Mesenchymal stem cell (in vitro differentiated cells and primary cell): ENCODE measurements around the gene HOXB7.

Experiments used
- DNase-seq: peaks from one replicate; pipeline ENCODE4 v3.0.0-alpha.2; 2013
- H2AFZ ChIP-seq: one replicate; pipeline ENCODE4 v1.6.1; 2013; ENCODE audit warnings: low read depth, mild to moderate bottlenecking, control low read depth, inconsistent platforms, low read length, moderate library complexity
- H2AK5ac ChIP-seq: 2 replicates; pipeline ENCODE4 v1.6.1; 2013; ENCODE audit warnings: low read length, moderate library complexity, mild to moderate bottlenecking, inconsistent platforms; ENCODE audit not compliant: severe bottlenecking
- H2BK120ac ChIP-seq: one replicate; pipeline ENCODE4 v1.6.1; 2013; ENCODE audit warnings: low read depth, mild to moderate bottlenecking, inconsistent platforms, low read length, moderate library complexity
- H2BK12ac ChIP-seq, 2 experiments: one replicate each; pipeline ENCODE4 v1.6.1; 2013; ENCODE audit warnings: inconsistent platforms in 2 of 2, low read length in 2 of 2, mild to moderate bottlenecking in 2 of 2, moderate library complexity in 2 of 2, control low read depth in 1 of 2
- H2BK15ac ChIP-seq: one replicate; pipeline ENCODE4 v1.6.1; 2013; ENCODE audit warnings: mild to moderate bottlenecking, low read depth, inconsistent platforms; ENCODE audit not compliant: poor library complexity, severe bottlenecking
- H2BK5ac ChIP-seq: 2 replicates; pipeline ENCODE4 v1.6.1; 2013; ENCODE audit warnings: low read depth, mild to moderate bottlenecking, low read length, control low read depth, inconsistent platforms; ENCODE audit not compliant: poor library complexity, severe bottlenecking
- H3K14ac ChIP-seq, 2 experiments: one replicate each; pipeline ENCODE4 v1.6.1; 2013; ENCODE audit warnings: inconsistent platforms in 2 of 2, low read length in 2 of 2, control low read depth in 1 of 2, mild to moderate bottlenecking in 1 of 2, moderate library complexity in 1 of 2
- H3K18ac ChIP-seq, 2 experiments: one replicate each; pipeline ENCODE4 v1.6.1; 2013; ENCODE audit warnings: inconsistent platforms in 2 of 2, low read length in 2 of 2, control low read depth in 1 of 2, low read depth in 1 of 2, mild to moderate bottlenecking in 1 of 2
- H3K23ac ChIP-seq, 2 experiments: one replicate each; pipeline ENCODE4 v1.6.1; 2013; ENCODE audit warnings: inconsistent platforms in 2 of 2, low read length in 2 of 2, mild to moderate bottlenecking in 2 of 2, moderate library complexity in 2 of 2, control low read depth in 1 of 2
- H3K27ac ChIP-seq: 2 replicates; pipeline ENCODE4 v1.5.1; 2013; ENCODE audit warnings: mild to moderate bottlenecking, moderate library complexity, low read length, control low read depth, inconsistent platforms; ENCODE audit not compliant: poor library complexity, severe bottlenecking
- H3K27me3 ChIP-seq, 2 experiments: 2 replicates each; pipeline versions ENCODE4 v1.6.1 to v1.7.0; 2013; ENCODE audit warnings: low read length in 2 of 2, mild to moderate bottlenecking in 2 of 2, moderate library complexity in 2 of 2, control low read depth in 1 of 2, inconsistent platforms in 1 of 2; ENCODE audit not compliant: control insufficient read depth in 1 of 2, insufficient read depth in 1 of 2
- H3K36me3 ChIP-seq, 2 experiments: 2 replicates each; pipeline versions ENCODE4 v1.6.1 to v1.7.0; 2013; ENCODE audit warnings: low read length in 2 of 2, control low read depth in 1 of 2, inconsistent platforms in 1 of 2, low read depth in 1 of 2, mild to moderate bottlenecking in 1 of 2; ENCODE audit not compliant: insufficient read depth in 2 of 2, control insufficient read depth in 1 of 2
- H3K4ac ChIP-seq, 2 experiments: one replicate each; pipeline ENCODE4 v1.6.1; 2013; ENCODE audit warnings: inconsistent platforms in 2 of 2, low read length in 2 of 2, mild to moderate bottlenecking in 2 of 2, moderate library complexity in 2 of 2, control low read depth in 1 of 2, low read depth in 1 of 2
- H3K4me1 ChIP-seq: 2 replicates; pipeline ENCODE4 v1.6.1; 2013; ENCODE audit warnings: low read depth, low read length, control low read depth; ENCODE audit not compliant: control insufficient read depth, insufficient read depth
- H3K4me2 ChIP-seq: 2 replicates; pipeline ENCODE4 v1.6.1; 2013; ENCODE audit warnings: low read length, mild to moderate bottlenecking, inconsistent platforms; ENCODE audit not compliant: poor library complexity, severe bottlenecking
- H3K4me3 ChIP-seq, 2 experiments: 2 replicates each; pipeline versions ENCODE4 v1.5.1 to v1.7.0; 2013; ENCODE audit warnings: low read length in 2 of 2, mild to moderate bottlenecking in 2 of 2, control low read depth in 1 of 2, low read depth in 1 of 2; ENCODE audit not compliant: insufficient read depth in 1 of 2
- H3K79me1 ChIP-seq: replicated peaks from 2 replicates; pipeline ENCODE4 v1.6.1; 2013; ENCODE audit warnings: mild to moderate bottlenecking, control low read depth, low read length, inconsistent platforms; ENCODE audit not compliant: poor library complexity, severe bottlenecking
- H3K9ac ChIP-seq: 2 replicates; pipeline ENCODE4 v1.7.0; 2013; ENCODE audit warnings: mild to moderate bottlenecking, low read length, moderate library complexity
- H3K9me3 ChIP-seq: 2 replicates; pipeline ENCODE4 v1.7.0; 2013; ENCODE audit warnings: mild to moderate bottlenecking, low read length; ENCODE audit not compliant: control insufficient read depth
- H4K8ac ChIP-seq: one replicate; pipeline ENCODE4 v1.6.1; 2013; ENCODE audit warnings: inconsistent platforms, mild to moderate bottlenecking, low read length, moderate library complexity
- H4K91ac ChIP-seq: one replicate; pipeline ENCODE4 v1.6.1; 2013; ENCODE audit warnings: mild to moderate bottlenecking, low read length, inconsistent platforms
- WGBS: methylation state at CpG from one replicate; pipeline ENCODE4 v1.1.7; 2013; ENCODE audit warnings: mixed read lengths; 5-methylcytosine and 5-hydroxymethylcytosine counted together

Gene HOXB7

GRCh38 chr17:48605991-48606891 lies 4.6 kb downstream of the HOXB7 start:
- Histone ChIP-seq H2BK5ac (no peak overlapping the region), H3K4ac (peak overlapping the region; percentile 47 to 95), H3K27me3 (peaks cover 0 to 7% of the 10 kb centered on the region in 2 experiments), H3K9me3 (no peaks in the 10 kb centered on the region), H3K18ac (peak overlapping the region; percentile 89 to 97), H4K91ac (peak overlapping the region; percentile 70), H3K79me1 (peaks cover 14% of the 10 kb centered on the region), H2AFZ (no peak overlapping the region), H4K8ac (peak overlapping the region; percentile 66), H2BK15ac (peak overlapping the region; percentile 60), H3K23ac (peak overlapping the region in 1 of 2 experiments; percentile 34), H3K4me1 (peaks cover 20% of the 10 kb centered on the region), H3K4me2 (no peak overlapping the region), H3K14ac (peak overlapping the region; percentile 51 to 82), H3K9ac (peak overlapping the region; percentile 96), H3K36me3 (peaks cover 5 to 13% of the 10 kb centered on the region in 2 experiments), H2AK5ac (no peak overlapping the region), H3K27ac (no peak overlapping the region), H2BK12ac (peak overlapping the region; percentile 34 to 73), H2BK120ac (peak overlapping the region; percentile 96), H3K4me3 (peak overlapping the region in 1 of 2 experiments; percentile 23)
- WGBS, result 12% methylated on average over 30 of the region's 41 CpGs
- peak; percentile 92 for DNase-seq

GRCh38 chr17:48605409-48605919 lies 5.4 kb downstream of the HOXB7 start:
- 2% methylated on average over 10 of the region's 10 CpGs for WGBS
- Histone ChIP-seq H3K27me3 (peaks cover 0 to 7% of the 10 kb centered on the region in 2 experiments), H3K23ac (peak overlapping the region in 1 of 2 experiments; percentile 55)

GRCh38 chr17:48604770-48605329 lies 6.0 kb downstream of the HOXB7 start, which contains the start of gene HOXB6:
HOXB6 (minus strand) TSS chr17:48604986; CDS start chr17:48598150, 6,836 bp downstream.
- peak within 1 kb of the TSS; percentile 80 for H2BK15ac ChIP-seq

More at GRCh38 chr17:48605409-48605919, 5.4 kb downstream of the HOXB7 start:
- Histone ChIP-seq H4K91ac (peak overlapping the region; percentile 45), H3K36me3 (peaks cover 5 to 13% of the 10 kb centered on the region in 2 experiments), H2AK5ac (peak overlapping the region; percentile 84), H3K4me2 (peak overlapping the region; percentile 65), H2BK15ac (no peak overlapping the region), H3K4ac (peak overlapping the region; percentile 16 to 99), H3K27ac (peak overlapping the region; percentile 95), H3K4me3 (peak overlapping the region in 1 of 2 experiments; percentile 92), H3K18ac (peak overlapping the region; percentile 65 to 94), H3K79me1 (peaks cover 14% of the 10 kb centered on the region), H3K9me3 (no peaks in the 10 kb centered on the region), H2BK120ac (no peak overlapping the region), H3K14ac (peak overlapping the region in 1 of 2 experiments; percentile 85), H3K4me1 (peaks cover 24% of the 10 kb centered on the region), H3K9ac (peak overlapping the region; percentile 96), H4K8ac (no peak overlapping the region), H2BK12ac (peak overlapping the region in 1 of 2 experiments; percentile 98), H2AFZ (no peak overlapping the region), H2BK5ac (peak overlapping the region; percentile 47)
- no peak for DNase-seq

More at GRCh38 chr17:48604770-48605329, 6.0 kb downstream of the HOXB7 start, which contains the start of gene HOXB6:
- Histone ChIP-seq H3K27me3 (peaks cover 0 to 7% of the 10 kb centered on the region in 2 experiments), H3K4me3 (peak within 1 kb of the TSS; percentile 63 to 92), H4K91ac (peak within 1 kb of the TSS; percentile 71), H2AFZ (no peak within 1 kb of the TSS), H2AK5ac (peak within 1 kb of the TSS; percentile 84), H3K36me3 (peaks cover 5 to 13% of the 10 kb centered on the region in 2 experiments), H3K23ac (peak within 1 kb of the TSS; percentile 54 to 55), H3K79me1 (peaks cover 14% of the 10 kb centered on the region), H2BK120ac (peak within 1 kb of the TSS; percentile 96), H2BK5ac (peak within 1 kb of the TSS; percentile 69), H3K9me3 (no peaks in the 10 kb centered on the region), H3K4me2 (peak within 1 kb of the TSS; percentile 91), H3K9ac (peak within 1 kb of the TSS; percentile 96), H3K4me1 (peaks cover 28% of the 10 kb centered on the region), H3K27ac (peak within 1 kb of the TSS; percentile 95), H3K18ac (peak within 1 kb of the TSS; percentile 93 to 94), H3K4ac (peak within 1 kb of the TSS; percentile 61 to 99), H4K8ac (no peak within 1 kb of the TSS), H3K14ac (peak within 1 kb of the TSS; percentile 76 to 96), H2BK12ac (peak within 1 kb of the TSS; percentile 25 to 98)
- WGBS, result under 1% methylated on average over 13 of the region's 16 CpGs
- DNase-seq, result peak; percentile 89
